Retinal pigment epithelial cell (primary cell): ENCODE measurements around the gene MYH10.

Experiments
- DNase-seq: peaks from one replicate; pipeline ENCODE4 v3.0.0-alpha.2; 2010; ENCODE audit warnings: low read depth
- H3K4me3 ChIP-seq: 2 replicates; pipeline ENCODE4 v1.5.1; 2011; ENCODE audit warnings: mild to moderate bottlenecking, low read length, control low read depth, moderate library complexity
- CTCF ChIP-seq: conservative IDR thresholded peaks from 2 replicates; pipeline ENCODE4 v1.5.1; 2011; ENCODE audit warnings: low read depth, low read length, control low read depth, inconsistent platforms

MYH10 gene

DNA sequence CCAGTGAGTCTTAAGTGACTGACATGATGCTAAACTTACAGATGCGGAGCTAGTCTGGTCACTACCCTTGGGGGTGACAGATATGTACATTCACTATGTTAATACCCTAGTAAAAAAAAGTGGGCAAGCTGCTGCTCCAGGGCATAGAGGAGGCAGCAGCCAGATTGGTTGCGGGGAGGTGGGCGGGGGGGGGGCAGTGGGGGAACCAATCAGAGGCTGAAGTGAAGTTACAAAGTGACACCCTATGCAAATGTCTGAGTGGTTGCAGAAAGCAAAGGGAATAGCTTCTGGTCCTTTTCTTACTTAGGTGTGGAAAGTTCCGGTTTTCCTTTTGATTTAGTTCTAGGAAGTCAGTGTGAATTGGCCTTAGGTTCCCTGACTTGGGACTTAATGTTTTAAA, 182.7 kb downstream of the MYH10 start:
- no peak for DNase-seq
- H3K4me3 ChIP-seq, result no peak overlapping the region
- TF ChIP-seq CTCF, result no peak

GRCh38 chr17:8445536-8445935, 185.0 kb downstream of the MYH10 start:
- no peak for TF ChIP-seq CTCF
- no peak overlapping the region for H3K4me3 ChIP-seq
- DNase-seq, result no peak

DNA sequence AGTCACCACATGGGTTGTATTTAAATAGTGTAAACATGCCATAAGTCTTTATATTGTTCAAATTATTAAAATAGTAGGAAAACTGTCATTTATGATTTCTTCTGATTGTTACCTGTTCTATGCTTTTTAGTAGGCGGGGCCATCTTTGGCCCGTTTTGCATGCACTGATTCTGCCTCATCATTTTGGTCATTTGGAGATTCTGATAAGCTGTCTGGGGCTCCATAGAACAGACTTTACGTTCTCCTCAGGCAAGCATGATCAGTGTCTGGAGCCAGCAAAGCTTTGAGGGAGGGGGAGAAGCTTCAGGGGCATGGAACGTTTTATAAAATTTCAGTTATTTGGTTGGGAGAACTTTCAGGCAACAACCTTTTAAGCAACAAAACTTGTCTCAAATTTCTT, 186.0 kb downstream of the MYH10 start:
- H3K4me3 ChIP-seq, result no peak overlapping the region
- TF ChIP-seq CTCF, result no peak

GRCh38 chr17:8443756-8444155, 186.8 kb downstream of the MYH10 start:
- TF ChIP-seq CTCF, result no peak
- no peak overlapping the region for H3K4me3 ChIP-seq
- DNase-seq, result no peak

More for the DNA sequence above, 186.0 kb downstream of the MYH10 start:
- no peak for DNase-seq

DNA sequence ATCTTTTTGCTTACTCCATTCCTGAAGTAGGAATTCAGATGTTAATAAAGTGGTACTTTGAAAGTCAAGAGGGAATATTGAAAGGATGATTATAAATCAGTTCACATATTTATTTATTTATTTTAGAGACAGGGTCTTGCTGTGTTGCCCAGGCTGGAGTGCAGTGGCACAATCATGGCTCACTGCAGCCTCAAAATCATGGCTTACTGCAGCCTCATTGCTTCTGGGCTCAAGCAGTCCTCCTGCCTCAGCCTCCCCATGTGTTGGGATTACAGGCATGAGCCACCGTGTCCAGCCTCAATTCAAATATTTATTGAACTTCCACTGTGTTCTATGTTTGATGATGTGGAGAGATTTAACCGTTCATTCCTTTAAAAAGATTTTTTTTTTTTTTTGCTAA, 188.2 kb downstream of the MYH10 start:
- no peak for TF ChIP-seq CTCF

DNA sequence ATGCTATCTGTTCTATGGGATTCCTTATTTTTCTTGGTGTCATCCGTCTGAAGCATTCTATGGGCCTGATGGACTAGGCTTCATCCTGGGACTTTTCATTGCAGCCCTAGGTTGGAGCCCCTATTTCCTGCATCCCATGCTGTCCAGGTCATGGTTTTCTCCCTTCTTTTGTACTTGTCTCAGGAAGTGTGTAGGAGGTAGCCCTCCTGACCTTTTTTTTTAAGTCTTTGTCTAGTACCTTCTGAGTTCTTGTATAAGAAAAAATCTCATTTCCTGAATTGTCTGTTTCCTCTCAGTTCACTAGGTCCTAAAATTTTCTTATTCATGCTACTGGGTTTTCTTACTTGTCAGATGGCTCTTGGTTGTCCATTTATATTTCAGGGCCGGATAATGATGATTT, 188.8 kb downstream of the MYH10 start:
- H3K4me3 ChIP-seq, result no peak overlapping the region
- no peak for TF ChIP-seq CTCF
- no peak for DNase-seq

More for the DNA sequence above, 188.2 kb downstream of the MYH10 start:
- no peak overlapping the region for H3K4me3 ChIP-seq
- no peak for DNase-seq

DNA sequence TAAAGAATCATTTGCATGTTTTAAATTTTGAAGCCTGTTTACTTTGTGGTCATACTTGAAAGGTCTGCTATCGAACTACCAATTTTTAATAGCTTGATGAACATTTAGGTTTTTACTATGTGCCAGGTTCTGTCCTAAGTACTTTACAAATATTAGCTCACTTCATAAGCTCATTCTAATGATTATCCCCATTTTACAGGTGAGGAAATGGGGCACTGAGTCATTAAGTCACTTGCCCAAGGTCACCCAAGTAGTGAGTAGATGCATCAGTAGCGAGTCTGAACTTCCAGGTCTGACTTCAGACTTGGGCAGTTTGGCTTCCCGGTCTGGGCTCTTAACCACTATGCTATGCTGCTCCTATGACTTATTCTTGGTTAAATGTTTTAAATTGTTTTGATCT, 190.8 kb downstream of the MYH10 start:
- no peak overlapping the region for H3K4me3 ChIP-seq
- DNase-seq, result no peak
- no peak for TF ChIP-seq CTCF
